ENCODE measurements around the gene CATSPERZ. TPM values are rescaled to one million over a fixed set of nuclear protein-coding genes. Genes with fewer than 3 reads are reported as not detected.

The CATSPERZ gene
- total RNA-seq, 1 donor from 2014 or later, result not detected

DNA sequence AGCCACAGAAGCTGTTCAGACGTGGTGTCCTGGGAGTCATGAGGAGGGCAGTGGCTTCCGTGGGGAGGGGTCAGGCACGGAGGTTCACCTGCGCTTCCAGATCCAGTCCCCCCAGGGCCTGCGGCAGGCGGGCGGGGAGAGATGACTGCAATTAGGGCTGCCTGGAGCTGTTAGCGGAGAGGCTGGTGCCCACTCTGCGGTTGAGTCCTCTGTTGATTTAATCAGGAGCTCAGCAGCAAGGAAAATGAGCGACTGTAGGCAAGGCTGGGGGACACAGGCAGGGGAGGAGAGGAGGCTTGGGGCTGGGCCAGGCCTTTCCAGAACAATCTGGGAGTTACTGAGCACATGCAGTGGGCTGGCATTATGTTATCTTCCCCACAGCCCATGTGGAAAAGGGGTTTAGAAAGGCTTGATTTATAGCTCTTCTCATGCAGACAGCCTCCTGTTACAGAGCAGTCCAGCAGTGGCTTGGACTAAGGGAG lies 35.7 kb upstream of the CATSPERZ start:
- DNase-seq, result no peak

DNA sequence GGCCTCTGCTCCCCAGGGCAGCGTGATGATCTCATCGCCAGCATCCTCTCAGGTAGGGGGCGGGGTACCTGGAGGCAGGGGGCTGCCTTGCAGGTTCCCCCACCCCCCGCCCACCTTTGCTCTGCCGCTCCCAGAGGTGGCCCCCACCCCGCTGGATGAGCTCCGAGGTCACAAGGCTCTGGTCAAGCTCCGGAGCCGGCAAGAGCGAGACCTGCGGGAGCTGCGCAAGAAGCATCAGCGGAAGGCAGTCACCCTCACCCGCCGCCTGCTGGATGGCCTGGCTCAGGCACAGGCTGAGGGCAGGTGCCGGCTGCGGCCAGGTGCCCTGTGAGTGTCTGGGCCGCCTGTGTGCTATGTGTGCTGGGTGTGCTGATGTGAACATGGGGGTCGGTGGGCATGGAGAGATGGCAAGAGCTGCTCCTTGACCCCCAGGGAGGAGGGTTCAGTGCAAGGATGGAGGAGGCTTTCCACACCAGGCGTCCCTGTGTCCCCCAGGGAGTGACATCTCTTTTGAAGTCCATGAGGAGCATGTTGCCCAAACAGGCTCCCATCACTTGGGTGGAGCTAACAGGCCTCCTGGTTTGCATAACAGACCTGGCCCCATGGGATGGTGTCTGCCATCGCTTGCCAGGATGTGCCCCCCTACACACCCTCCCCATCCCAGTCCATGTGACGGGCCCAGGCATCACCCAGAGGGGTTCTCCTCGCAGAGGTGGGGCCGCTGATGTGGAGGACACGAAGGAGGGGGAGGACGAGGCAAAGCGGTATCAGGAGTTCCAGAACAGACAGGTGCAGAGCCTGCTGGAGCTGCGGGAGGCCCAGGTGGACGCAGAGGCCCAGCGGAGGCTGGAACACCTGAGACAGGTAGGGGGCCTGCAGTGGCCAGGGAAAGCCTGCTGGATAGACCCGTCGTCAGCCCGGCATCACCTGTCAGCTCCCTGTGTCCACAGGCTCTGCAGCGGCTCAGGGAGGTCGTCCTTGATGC lies 34.7 kb upstream of the CATSPERZ start:
- no peak for DNase-seq

DNA sequence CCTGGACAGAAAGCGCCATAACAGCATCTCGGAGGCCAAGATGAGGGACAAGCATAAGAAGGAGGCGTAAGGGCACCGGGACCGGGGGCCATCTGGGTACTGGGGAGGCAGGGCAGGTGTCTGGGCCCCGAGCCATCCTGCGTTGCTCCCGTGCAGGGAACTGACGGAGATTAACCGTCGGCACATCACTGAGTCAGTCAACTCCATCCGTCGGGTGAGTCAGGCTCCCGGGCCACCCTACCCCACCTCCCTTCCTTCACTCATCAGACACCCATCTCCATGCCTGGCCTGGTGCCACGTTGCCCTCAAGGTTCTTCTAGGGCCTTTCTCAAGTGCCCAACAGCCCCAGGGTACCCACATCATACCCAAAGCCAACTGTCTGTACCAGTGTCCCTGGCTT lies 33.8 kb upstream of the CATSPERZ start:
- DNase-seq, result peak; percentile 39

DNA sequence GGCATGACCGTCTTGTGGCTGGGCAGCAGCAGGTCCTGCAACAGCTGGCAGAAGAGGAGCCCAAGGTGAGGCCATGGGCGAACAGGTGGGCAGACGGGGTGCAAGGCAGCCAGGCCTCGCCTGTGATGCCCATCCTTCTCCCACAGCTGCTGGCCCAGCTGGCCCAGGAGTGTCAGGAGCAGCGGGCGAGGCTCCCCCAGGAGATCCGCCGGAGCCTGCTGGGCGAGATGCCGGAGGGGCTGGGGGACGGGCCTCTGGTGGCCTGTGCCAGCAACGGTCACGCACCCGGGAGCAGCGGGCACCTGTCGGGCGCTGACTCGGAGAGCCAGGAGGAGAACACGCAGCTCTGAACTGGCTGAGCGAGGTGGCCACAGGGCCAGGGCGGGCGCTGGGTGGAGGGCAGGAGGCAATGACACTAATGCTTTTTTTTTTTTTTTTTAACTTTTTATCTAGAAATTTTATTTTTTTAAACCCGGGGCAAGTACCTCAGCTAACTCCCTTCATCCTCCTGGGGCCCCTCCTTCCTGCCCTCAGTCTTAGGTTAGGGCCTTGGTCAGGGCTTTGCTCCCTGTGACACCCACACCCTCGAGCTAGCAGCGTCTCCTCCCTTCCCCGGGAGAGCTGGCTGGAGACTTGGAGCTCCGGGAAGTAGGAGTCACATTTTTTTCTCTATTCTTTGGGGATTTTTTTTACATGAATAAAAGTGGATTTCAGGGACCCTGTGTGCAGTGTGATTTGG lies 32.8 kb upstream of the CATSPERZ start:
- DNase-seq, result peak; percentile 25

DNA sequence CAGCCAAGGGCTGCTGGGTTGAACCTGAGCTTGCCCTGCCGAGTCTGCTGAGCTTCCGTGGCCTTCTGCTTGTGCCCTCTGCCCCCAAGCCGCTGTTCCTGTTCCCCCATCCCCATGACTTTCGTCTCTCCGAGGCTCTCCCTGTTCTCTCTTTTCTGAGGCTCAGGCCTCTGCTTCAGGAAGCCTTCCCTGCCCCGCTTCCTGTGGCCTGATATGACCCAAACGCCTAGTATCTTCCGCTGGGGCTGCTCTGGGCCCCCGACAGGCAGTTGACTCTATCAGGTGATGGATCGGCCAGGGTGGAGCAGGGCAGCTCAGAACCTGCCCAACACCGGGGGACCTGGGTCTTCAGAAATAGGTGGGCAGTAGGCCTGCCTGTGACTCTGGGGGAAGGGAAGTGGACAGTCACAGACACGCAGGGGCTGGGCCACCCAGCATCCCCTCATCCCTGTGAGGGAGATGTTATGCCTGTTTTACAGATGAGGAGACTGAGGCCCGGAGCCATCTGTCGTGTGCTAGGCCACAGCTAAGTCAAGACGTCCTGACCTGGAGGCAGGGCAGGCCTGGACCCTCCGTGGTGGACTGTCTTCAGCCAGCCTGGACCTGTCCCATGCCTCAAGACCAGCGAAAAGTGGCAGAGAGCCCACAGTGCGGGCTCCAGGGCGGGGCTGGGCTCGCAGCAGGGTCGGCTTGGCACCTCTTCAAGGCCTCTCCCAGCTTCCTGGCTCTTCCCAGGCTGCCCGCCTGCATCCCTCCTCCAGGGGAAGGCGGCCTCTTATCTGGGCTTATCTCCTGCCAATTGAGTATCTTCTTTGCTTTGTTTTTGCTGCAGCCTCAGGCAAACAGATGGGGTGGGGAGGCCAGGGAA lies 31.9 kb upstream of the CATSPERZ start:
- DNase-seq, result peak; percentile 66

DNA sequence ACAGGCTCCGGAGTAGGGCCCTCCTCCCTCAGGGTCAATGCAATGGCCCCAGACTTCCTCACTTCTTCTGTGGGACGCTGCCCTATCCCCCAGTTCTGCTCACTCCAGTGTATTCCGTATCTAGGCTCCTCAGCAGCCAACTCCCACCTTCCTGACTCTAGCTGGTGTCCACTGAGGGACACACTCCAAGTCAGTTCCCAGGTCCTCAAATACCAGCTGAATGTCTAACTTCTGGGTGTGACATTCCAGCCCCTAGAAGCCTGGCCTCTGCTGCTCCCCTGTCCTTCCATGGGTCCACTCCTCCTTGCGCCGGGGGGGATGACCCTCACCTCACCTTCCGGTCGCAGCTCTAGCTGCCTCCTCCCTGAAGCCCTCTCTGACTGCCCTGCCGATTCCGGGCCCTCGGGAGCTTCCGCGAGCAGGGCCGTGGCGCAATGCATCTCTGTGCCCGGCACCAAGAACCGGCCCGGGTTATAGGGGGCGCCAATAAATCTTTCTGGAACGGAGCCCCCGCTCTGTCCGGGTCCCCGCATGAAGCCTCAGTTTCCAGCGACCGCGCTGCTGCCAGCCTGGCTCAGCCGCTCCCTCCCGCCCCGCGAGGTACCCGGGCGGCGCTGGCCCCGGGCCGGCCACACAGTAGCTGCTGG lies 31.1 kb upstream of the CATSPERZ start:
- peak; percentile 63 for DNase-seq

DNA sequence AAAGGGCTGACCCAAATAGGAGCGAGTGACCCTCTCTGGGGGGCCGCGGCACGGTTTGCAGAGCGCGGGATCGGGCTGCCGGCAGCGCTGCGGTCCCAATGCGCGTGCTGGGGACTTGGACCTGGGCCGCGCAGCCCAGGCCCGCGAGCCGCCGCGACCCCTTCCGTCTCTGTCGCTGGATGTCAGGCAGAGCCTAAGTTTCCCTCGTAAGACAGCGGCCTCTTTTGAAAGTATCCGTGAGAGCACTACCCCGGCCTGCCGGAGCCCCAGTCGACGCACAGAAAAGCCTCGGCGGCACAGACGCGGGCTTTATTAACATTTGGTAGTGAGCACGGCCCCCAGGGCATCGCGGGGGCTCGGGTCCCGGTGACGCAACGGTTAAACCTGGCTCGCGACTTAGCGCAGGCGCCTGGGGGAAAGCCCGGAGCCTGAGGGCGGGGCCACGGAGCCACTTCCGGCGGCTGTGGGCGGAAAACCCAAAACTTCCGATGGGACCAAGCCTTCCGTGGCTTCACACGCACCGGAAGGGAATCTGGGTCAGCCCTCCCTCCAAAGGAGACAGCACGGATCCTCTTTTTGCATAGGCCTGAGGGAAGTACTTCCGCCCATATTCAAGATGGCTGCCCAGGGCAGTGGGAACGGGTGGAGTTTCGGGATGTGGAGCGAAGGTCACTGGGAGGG lies 30.5 kb upstream of the CATSPERZ start:
- DNase-seq, result peak; percentile 100

DNA sequence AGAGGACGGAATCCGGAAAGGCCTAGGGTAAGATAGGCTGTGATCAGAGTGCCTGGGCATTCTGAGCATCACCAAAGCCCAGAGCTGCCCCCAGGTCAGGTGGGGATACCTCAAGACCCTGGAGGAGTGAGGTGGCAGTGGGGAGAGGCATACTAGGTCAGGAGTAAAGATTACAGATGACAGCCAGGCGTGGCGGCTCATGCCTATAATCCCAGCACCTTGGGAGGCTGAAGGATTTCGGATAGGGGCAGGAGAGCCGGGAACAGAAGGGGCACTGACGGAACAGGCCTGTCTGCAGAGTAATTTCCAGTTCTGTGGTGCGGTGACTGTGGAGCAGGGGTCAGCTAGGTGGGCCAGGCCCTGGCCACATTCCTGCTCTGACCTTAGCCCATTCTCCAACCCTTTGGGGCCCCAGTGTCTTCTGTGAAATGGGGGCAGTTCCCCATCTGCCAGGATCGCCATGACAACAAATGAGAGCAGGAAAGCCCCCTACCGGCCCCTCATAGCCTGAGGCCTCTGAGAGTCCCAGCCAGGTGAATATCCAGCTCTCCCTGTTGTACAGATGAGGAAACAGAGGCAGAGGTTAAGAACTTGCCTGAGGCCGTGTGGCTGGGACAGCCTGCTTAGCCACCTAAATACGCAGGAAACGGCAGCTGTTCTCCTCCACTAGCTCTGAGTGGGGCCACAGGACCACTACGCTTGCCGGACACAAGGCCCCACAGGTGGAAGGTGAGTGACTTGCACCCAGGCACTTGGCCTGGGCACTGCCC lies 24.9 kb upstream of the CATSPERZ start:
- no peak for DNase-seq

DNA sequence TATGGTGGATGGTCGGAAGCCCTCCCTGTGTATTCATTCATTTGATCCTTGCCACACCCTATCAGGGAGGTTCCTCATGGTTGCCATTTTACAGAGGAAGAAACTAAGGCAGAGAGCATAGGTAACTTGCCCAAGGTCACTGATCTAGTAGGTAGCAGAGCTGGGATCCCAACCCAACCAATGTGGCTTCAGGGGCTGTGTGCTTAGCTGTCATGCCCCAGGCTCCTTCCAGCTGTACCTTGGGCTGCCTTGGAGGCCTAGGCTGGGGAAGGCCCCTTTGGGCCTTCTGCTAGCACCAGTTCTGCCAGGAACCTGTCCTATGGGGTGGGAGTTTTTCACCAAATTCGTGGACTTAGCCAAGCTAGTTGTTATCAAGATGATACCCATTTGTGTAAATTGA lies 24.3 kb upstream of the CATSPERZ start:
- DNase-seq, result no peak

DNA sequence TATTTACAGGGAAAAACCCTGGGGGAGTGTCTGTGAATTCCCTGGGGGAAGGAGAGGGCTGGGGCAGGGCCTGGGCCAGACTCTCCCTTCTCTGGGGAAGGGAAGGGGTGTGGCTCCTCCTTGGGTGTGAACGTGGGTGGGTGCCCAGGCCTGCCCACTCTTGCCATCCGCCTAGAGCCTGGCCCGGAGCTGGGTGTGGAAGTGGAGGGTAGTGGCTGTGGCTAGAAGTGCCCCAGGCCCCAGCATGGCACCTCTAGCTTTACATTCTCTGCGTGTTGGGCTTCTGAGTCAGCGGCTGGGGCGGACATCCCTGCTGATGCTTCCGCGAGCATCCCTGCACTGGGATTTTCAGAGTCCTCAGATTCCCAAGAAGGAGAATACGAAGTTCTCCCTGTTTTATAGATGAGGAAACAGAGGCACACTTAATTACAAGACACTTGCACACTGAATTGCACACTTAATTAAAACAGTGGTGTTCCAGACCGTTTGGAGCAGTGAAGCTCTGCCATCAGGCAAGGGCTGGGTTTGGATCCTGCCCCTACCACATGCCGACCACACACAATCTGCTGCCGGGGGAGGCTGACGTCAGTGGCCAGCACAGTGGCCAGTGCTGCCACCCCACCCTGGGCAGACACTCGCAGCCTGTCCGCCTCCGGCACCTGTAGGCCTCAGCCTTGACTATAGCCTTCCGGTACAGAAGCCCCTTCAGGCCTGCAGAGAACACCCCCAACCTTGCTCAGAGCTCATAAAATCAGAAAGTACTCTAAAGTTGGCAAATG lies 23.3 kb upstream of the CATSPERZ start:
- DNase-seq, result no peak

DNA sequence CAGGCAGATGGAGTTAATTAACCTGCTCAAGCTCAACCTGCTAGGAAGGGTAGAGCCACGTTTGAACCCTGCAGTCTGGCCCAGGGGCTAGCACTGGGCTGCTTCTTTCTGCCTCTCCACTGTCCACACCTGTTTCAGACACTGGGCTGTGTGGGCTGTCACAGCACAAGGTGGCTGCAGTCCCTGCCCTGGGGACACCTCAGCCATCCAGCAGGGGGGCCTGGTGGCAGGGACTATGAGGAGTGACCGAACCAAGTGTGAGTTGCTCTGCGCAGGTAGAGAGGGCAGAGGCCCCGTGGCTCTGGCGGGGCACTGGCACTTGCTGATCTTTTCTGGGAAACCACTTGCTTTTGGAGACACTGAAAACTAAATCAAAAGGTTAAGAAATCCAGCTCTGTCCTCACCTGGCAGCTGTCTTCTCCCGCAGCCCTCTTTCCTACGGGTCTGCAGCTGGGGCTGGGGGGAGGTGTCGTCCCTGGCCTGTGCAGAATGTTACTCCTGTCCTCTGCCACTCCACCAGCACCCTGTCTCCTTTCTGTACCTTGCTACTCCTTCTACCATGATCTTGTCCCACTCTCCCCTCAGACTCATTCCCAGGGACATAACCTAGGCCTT lies 21.5 kb upstream of the CATSPERZ start:
- DNase-seq, result no peak

DNA sequence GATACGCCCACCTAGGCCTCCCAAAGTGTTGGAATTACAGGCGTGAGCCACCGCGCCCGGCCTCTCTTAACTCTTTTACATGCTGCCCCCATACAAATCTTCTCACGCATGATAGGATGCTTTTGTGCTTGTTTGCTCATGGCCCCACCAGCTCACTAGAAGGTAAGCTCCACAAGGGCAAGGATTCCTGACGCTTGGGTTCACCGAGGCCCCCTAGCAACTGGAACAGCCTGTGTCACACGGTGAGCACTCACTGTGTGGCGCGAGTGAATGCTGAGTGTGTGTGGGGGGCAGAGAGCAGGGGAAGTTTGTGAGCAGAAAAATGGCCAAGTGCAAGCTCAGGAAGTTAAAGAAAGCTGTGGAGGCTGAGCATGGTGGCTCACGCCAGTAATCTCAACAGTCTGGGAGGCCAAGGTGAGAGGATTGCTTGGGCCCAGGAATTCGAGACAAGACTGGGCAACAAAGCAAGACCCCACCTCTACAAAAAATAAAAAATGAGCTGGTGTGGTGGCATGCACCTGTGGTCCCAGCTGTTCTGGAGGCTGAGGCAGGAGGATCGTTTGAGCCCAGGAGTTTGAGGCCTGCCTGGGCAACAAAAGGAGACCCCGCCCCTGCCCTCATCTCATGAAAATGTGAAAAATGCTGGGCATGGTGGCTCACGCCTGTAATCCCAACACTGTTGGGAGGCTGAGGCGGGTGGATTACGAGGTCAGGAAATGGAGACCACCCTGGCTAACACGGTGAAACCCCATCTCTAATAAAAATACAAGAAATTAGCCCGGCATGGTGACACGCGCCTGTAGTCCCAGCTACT lies 18.0 kb upstream of the CATSPERZ start:
- DNase-seq, result no peak

DNA sequence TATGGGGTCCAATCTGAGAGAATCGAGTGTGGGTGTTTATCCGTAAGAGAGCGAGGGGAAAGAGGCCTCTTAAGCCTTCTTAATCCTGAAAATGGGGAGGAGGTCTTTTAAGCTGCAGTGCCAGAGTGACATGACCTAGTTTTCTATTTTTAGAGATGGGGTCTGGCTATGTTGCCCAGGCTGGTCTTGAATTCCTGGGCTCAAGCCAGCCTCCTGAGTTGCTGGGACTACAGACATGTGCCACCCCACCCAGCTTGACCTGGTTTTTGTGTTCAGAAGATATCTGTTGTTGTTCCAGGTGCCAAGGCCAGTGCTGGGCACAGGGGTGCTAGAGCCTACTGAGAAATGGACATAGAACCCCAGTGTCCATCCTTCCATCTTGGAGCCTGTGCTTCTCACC lies 17.1 kb upstream of the CATSPERZ start:
- no peak for DNase-seq

DNA sequence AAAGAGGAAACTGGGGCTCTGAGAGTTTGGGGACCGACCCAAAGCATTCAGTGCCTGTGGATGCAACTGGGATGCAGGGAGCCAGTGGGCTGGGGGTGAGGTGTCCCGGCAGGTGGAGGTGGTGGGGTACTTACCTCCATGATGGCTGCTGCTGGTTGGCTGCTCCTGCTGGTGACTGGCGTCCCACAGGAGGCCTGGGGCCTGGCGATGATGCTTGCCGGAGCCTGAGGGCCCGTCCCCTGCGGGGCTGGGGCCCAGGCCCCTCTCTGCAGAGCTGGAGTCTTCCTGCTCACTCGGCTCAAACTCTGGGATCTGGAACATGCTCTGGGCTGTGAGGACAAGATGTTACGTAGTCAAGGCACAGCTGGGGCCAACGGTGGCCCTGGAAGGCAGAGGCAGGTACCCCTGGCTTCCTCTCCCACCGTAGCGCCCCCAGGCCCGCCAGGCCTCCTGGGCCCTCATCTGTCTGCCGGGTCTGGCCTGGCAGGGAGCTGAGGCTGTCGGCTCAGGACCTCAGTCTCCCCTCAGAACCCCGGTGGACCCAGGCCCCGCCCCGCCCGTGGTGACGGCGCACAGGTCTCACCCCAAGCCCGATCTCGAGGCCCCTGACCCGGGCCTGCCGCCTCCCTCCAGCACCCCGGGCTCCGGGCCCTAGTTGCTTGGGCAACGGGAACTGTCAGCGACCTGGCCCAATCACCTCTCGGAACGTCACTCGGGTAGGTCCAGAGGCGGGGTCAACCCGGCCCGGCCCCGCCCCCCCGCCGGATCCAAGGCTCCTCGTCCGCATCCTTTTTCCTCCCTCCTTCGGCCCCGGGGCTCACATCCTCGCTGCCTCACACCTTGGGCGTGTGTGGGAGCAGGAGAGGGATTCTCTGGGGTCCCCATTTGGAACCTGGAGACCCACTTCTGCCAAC lies 15.9 kb upstream of the CATSPERZ start, which contains the start of gene BAD:
Gene BAD, minus strand, starts transcription at position 618 of the 914 bp plus-strand sequence. Its CDS starts 297 bp downstream, at position 321.
- DNase-seq, result peak; percentile 94

DNA sequence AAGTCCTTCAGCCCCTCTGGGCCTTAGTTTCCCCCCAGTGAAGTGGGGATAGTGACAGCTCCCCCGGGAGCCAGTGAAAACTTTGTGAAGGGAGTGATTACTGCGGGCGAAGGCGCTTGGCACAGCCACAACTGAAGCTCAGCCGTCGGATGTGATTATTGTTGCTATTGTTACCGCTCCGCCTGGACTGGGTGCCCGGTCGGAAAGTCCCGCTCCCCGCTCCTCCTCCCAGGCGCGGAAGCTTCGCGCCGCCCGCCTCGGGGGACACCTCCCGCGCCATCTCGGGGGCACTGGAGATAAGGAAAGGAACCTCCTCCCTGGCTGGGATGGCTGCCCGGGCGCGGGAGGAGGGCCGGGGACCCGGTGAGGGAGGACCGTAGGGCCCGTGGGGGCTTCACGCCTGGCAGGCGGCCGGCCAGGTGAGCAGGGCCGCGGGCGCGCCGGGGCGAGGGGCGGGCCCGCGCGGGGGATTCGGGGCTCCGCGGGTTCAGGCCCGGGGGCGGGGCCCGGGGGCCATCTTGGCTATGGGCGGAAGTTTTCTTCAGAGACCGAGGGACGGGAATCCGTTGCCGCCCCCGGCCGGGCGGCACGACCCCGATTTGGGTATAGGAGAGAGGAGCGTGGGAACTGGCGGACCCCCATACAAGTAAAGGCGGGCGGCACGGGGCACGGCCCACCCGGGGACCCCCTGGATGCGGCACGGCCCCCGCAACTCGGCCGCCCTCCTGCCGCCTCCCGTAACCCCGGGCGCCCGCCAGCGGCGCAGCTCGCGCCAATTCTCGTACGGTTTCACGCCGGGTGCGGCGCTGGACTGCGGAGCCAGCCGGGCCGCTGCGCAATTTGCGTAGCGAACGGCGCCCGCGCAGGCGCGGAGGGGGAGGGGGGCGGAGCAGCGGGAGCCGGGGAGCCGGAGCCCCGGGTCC lies 14.9 kb upstream of the CATSPERZ start, which contains the start of gene GPR137:
Gene GPR137, plus strand, starts transcription at position 887 of the 923 bp plus-strand sequence. CDS start 677 bp downstream, outside the sequence.
- peak; percentile 76 for DNase-seq
